Neural progenitor cell (in vitro differentiated cells): ENCODE data around the gene FKBP5.

ENCODE experiments used
- EZH2 ChIP-seq: fragments of 200-600 bp; sonication (generic); IDR thresholded peaks from 2 replicates; pipeline ENCODE4 v1.6.1; 2017; ENCODE audit warnings: antibody characterized with exemption, mild to moderate bottlenecking, moderate library complexity
- EZH2phosphoT487 ChIP-seq: fragments of 200-600 bp; sonication (generic); IDR thresholded peaks from 2 replicates; pipeline ENCODE4 v1.6.1; 2017; ENCODE audit warnings: antibody characterized with exemption
- TF ChIP-seq, protein P1 (sequence below): fragments of 200-600 bp; sonication (generic); IDR thresholded peaks from 2 replicates; pipeline ENCODE4 v1.5.1; 2017; ENCODE audit warnings: antibody characterized with exemption, mild to moderate bottlenecking

DNA sequence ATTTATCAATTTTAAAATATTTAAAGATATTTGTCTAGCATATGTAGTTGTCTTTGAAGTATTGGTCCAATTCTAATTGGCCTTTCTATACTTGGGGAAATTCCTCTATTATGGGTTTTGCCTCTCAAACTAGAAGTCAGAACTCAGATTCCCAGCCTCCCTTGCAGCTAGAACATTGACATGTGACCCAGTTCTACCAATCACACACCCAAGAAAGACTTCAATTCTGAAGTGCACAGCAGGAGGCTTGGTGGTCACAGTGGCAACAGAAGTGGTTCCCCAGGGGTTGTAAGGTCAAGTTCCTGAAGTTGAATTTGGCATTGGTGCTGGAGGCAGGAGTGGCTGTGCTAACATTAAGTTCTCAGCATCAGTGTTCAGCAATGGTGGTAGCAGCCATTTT, 14.8 kb upstream of the FKBP5 start:
- TF ChIP-seq, protein P1, sequence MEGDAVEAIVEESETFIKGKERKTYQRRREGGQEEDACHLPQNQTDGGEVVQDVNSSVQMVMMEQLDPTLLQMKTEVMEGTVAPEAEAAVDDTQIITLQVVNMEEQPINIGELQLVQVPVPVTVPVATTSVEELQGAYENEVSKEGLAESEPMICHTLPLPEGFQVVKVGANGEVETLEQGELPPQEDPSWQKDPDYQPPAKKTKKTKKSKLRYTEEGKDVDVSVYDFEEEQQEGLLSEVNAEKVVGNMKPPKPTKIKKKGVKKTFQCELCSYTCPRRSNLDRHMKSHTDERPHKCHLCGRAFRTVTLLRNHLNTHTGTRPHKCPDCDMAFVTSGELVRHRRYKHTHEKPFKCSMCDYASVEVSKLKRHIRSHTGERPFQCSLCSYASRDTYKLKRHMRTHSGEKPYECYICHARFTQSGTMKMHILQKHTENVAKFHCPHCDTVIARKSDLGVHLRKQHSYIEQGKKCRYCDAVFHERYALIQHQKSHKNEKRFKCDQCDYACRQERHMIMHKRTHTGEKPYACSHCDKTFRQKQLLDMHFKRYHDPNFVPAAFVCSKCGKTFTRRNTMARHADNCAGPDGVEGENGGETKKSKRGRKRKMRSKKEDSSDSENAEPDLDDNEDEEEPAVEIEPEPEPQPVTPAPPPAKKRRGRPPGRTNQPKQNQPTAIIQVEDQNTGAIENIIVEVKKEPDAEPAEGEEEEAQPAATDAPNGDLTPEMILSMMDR = no peak
- TF ChIP-seq EZH2 (no peak), EZH2phosphoT487 (no peak)
